Globus pallidus (tissue), 1 donor: ENCODE results near the gene SH2D3C.
A peak's percentile ranks its signal among the peaks of the same experiment; 100 is the strongest.

Experiments
- DNase-seq: peaks from one replicate; pipeline ENCODE4 v3.0.0-alpha.2; 2015; ENCODE audit warnings: low spot score

SH2D3C gene

DNA sequence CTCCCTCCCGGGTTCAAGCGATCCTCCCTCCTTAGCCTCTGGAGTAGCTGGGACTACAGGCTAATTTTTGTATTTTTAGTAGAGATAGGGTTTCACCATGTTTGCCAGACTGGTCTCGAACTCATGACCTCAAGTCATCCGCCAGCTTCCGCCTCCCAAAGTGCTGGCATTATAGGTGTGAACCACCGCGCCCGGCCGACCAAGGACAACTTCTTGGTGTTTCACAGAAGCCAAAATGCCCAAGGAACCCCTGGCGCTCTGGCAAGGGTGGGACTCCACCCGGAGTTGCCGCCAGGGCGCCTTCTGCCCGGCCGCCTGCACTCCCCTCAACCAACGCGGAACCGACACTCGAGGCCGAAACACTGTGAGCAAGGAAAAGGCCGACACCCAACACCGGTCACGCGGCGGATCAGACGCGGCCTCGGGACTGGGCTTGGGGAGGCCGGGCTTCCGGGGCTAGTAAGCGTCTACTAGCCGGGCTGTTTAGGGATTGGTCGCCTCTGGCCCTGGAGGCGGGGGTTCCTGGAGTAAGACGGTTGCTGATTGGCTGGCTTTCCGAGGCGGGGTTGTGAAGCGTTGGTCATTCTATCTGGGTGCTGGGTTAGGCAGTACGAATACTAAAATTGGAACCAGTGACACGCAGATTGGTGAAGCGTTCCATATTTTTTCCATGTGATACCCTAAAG, 79.3 kb downstream of the SH2D3C start:
- peak; percentile 97 for DNase-seq

DNA sequence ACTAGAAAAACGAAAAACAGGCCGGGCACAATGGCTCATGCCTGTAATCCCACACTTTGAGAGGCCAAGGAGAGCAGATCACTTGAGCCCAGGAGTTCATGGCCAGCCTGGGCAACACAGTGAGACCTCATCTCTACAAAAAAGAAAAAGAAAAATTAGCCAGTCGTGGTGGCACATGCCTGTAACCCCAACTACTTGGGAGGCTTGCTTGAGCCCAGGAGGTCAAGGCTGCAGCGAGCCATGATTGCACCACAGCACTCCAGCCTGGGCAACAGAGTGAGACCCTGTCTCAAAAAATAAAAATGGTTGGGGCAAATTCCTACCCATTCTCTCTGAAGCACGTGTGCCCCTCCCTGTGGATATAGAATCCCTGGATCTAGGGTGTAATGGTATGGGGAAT, 80.1 kb downstream of the SH2D3C start:
- DNase-seq = no peak

DNA sequence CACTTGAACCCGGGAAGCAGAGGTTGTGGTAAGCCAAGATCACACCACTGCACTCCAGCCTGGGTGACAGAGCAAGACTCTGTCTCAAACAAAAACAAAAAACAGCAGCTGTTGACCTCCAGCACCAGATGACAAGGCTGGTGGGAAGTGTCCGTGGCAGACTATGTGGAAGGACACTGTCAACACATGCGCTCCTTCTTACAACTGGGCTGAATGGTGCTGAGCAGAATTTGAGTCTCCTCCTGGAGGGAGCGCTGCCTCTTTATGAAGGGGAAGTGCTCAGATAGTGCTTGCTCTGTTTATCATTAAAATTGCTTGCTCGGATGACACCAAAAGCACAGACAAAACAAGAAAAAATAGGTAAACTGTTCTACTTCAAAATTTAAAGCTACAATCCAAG, 80.9 kb downstream of the SH2D3C start:
- DNase-seq = no peak

DNA sequence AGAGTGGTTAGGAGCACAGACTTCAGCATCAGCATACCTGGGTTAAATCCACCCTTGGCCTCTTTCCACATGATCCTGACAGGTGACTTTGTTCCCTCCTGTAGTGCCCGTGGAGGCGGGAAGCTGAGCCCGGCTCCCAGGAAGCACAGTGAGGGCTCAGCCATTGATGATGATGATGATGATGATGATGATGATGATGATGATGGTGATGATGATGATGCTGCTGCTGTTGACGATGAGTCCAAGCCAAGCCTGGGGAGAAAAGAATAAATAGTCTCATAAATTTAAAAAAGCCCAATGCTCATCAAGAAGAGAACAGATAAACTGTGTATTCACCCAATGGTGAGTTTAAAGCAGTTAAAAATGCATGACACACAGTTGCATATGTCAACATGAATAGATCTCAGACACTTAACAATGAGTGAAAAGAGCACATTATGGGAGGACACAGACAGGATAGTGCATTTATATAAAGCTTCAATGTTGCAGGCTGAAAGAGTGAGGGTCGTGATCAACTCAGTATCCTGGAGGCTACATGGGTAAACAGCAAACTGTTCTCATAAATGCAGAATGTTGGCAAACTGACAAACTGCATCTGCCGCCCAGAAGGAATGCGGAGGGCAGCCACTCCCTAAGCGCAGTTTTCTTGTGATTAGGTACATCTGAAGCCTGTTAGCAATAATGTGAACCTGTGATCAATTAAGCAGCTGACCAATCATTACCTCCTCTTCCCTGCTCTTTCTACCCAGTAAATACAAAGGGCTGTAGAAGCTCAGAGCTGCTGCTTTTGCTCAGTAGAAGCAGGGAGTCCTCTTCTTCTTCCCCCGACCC, 83.4 kb downstream of the SH2D3C start:
- DNase-seq = no peak

DNA sequence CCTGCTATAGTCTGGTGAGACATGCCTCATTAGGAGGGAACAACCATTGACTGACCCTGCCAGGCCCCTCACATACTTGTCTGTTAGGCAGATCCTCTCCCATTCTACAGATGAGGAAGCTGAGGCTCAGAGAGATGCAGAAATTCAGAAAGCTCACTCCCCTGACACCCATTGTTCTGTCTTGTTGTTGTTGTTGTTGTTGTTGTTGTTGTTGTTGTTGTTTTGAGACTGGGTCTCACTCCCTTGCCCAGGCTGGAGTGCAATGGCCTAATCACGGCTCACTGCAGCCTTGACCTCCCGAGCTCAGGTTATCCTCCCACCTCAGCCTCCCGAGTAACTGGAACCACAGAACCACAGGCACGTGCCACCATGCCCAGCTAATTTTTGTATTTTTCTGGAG, 84.8 kb downstream of the SH2D3C start:
- DNase-seq = no peak

DNA sequence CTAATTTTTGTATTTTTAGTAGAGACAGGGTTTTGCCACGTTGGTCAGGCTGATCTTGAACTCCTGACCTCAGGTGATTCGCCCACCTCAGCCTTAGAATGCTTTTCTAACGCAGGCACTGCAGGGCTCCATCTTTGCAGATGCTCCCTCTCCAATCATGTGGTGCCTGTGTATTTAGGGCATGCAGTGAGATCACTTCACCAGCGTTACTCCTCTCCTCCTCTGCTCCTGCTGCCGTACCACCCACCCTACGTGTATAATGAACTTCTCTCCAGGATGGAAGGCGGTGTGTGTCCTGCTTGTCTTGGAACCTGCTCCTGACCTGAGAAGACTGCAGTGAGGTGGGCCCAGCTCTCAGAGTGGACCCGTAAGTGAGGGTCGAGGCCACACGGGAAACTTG, 85.3 kb downstream of the SH2D3C start:
- DNase-seq = no peak

DNA sequence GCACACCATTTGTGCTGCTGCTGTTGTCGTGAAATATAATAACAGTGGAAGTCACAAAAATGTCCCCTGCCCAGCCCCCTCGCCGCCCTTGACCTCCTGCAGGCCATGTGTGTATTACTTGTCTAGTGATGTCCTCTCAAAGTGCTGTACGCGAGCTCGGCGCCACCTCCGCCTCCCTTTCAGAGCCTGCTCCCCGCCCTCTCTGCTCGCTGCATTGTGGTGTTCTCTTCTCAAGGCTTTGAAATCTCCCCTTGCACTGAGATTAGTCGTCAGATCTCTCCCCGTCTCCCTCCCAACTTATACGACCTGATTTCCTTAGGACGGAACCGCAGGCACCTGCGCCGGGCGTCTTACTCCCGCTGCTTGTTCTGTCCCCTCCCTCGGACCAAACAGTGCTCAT, 86.4 kb downstream of the SH2D3C start:
- no peak for DNase-seq

DNA sequence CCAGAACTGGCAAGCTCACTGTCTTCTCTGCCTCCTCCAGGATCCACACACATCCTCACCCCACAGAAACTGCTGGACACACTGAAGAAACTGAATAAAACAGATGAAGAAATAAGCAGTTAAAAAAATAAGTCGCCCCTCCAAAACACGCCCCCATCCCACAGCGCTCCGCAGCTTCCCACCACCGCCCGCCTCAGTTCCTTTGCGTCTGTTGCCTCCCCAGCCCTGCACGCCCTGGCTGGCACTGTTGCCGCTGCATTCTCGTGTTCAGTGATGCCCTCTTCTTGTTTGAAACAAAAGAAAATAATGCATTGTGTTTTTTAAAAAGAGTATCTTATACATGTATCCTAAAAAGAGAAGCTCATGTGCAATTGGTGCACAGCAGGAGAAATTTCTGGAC, 87.7 kb downstream of the SH2D3C start:
- DNase-seq = no peak

DNA sequence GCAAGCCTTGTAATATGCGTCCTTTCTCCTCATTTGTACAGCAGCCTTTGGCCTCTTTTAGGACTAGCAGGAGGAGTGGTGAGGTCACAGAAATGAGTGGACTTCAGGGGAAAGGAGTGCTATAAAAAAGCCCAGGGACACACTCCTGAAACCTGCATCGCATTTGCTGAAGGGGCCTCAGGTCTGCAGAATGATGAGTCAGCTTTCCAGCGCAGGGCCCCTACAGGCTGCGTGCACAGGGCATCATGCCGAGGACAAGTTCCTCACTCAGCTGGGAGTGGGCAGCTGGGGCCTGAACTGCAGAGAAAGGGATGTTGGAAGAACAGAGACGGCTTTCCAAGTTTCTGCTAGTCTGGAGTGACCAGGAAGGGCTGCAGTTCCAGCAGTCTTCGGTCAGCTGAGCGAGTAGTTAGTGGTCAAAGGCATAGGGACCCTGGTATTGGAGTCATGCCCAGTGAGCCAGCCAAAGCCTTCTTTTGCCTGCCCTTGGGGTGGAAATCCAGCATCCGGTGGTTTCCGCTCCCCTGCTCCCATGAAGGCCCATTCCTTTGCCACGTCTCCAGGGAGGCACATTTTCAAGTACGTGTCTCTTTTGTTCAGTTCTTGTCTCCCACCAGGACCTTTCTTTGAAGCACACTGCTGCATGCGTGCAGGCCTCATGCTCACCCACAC, 89.0 kb downstream of the SH2D3C start:
- DNase-seq = no peak
